LNCaP clone FGC (cell line): Measurements from ENCODE around the gene DDX51.
A peak's percentile ranks its signal among the peaks of the same experiment; 100 is the strongest.

ENCODE experiments used
- DNase-seq: peaks from one replicate; pipeline ENCODE4 v3.0.0-alpha.2; 2011; ENCODE audit warnings: low read depth
- H3K4me3 ChIP-seq: 2 replicates; pipeline ENCODE4 v1.5.1; 2011; ENCODE audit warnings: mild to moderate bottlenecking, low read depth, low read length, control low read depth
- TF ChIP-seq, protein P1 (sequence below): IDR thresholded peaks from 2 replicates; pipeline ENCODE4 v1.5.1; 2012; ENCODE audit warnings: mild to moderate bottlenecking; ENCODE audit not compliant: control insufficient read depth, insufficient read depth; ENCODE audit errors: extremely low read depth

Gene DDX51

GRCh38 chr12:132178801-132179401 is 34.8 kb upstream of the DDX51 start:
- peak overlapping the region; percentile 38 for H3K4me3 ChIP-seq
- TF ChIP-seq, protein P1, sequence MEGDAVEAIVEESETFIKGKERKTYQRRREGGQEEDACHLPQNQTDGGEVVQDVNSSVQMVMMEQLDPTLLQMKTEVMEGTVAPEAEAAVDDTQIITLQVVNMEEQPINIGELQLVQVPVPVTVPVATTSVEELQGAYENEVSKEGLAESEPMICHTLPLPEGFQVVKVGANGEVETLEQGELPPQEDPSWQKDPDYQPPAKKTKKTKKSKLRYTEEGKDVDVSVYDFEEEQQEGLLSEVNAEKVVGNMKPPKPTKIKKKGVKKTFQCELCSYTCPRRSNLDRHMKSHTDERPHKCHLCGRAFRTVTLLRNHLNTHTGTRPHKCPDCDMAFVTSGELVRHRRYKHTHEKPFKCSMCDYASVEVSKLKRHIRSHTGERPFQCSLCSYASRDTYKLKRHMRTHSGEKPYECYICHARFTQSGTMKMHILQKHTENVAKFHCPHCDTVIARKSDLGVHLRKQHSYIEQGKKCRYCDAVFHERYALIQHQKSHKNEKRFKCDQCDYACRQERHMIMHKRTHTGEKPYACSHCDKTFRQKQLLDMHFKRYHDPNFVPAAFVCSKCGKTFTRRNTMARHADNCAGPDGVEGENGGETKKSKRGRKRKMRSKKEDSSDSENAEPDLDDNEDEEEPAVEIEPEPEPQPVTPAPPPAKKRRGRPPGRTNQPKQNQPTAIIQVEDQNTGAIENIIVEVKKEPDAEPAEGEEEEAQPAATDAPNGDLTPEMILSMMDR = no peak
- peak; percentile 56 for DNase-seq

GRCh38 chr12:132178316-132178715 is 34.2 kb upstream of the DDX51 start:
- DNase-seq = no peak
- TF ChIP-seq, protein P1 = no peak
- H3K4me3 ChIP-seq = peak overlapping the region; percentile 38

DNA sequence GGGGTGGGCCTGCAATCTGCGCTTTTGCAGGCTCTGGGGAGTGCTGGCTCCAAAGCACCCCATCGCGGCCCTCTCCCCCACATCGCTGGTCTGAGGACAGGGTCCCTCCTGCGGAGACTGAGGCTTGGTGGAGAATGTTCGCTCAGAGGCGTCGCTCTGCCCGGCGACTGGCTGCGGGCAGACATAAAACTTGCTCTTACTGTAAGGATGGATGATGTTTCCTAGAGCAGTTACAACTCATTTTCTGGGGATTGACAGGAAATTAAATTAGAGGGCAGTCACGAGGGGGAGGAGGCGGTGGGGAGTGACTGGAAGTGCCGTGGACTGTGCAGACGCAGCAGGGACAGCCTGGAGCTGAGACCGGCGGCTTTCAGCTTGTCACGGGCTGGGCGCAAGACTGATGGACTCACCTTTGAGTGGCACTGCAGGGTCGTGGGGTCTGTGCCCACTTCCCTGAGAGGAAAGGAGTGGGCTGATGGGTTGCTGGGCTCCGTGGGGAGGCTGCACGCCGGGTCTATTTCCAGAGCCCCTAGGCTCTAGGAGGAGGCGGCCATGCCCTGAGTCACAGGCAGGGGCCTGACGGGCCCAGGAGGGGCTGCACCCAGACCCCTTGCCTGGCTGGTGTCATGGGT is 32.9 kb upstream of the DDX51 start:
- no peak overlapping the region for H3K4me3 ChIP-seq

GRCh38 chr12:132176385-132176919 is 32.3 kb upstream of the DDX51 start:
- DNase-seq = no peak
- TF ChIP-seq, protein P1 = no peak

More for the DNA sequence above, 32.9 kb upstream of the DDX51 start:
- TF ChIP-seq, protein P1 = no peak
- no peak for DNase-seq

DNA sequence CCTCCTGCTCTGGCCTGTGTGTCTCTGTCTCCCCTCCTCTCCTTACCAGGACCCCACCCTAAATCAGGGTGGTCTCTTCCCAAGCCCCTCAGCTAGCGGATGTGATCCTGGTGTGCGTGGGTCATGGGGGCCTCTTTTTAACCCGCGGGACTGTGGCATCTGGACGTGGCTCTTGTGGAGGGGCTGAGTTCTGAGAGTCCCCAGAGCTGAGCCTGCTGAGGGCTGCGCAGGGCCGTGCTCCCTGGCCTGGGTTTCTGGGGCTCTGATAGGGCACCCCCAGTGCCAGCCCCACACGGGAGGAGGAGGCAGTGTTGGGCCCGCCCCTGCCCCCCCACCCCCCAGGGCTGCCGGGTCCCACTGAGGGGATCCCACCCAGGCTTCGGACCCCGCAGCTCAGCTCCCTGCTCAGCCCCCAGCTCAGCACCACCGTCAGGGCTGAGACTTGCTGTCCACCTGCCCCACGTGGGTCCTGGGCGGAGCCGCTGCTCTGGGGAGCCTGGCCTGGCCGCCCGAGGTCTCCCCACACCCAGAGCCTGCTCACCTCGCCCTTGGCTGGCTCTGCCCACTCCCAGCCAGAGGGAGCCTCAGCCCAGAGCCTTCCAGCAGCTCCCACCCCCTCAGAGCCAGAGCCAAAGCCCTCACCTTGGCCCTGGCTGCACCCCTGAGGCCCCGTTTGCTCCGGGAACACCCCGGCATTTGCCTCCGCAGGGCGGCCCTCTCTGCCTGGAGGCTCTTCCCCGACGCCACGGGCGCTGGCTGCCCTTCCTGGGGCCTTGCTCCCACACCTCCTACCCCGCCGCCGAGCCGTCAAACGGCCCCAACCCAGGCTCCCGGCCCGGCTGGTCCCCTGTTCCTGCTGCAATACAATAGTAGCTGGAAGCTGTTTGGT is 31.6 kb upstream of the DDX51 start:
- DNase-seq = no peak
- H3K4me3 ChIP-seq = no peak overlapping the region
- TF ChIP-seq, protein P1 = no peak

More at GRCh38 chr12:132176385-132176919, 32.3 kb upstream of the DDX51 start:
- no peak overlapping the region for H3K4me3 ChIP-seq

- TF ChIP-seq, protein P1 = no peak
- no peak overlapping the region for H3K4me3 ChIP-seq
- DNase-seq = no peak
Observed at GRCh38 chr12:132174839-132175490, 30.8 kb upstream of the DDX51 start.
